HG02678 (cell line): ENCODE data around the gene SPEM3.

Experiments used
- ATAC-seq: cut with Tn5 transposase; IDR thresholded peaks from one replicate; pipeline ENCODE4 v1.9.1; 2021; ENCODE audit warnings: mild to moderate bottlenecking, moderate library complexity; ENCODE audit not compliant: unreplicated experiment

Gene SPEM3

GRCh38 chr17:7428557-7428956, at the start of gene SPEM3:
Gene SPEM3 (plus strand): TSS chr17:7428857. CDS start chr17:7428903, 46 bp downstream.
- ATAC-seq = no peak

- no peak for ATAC-seq
These were observed 49.5 kb upstream of the SPEM3 start for GRCh38 chr17:7379134-7379533.

GRCh38 chr17:7380321-7380720, 48.3 kb upstream of the SPEM3 start:
- ATAC-seq = no peak

- no peak for ATAC-seq
These were observed 47.6 kb upstream of the SPEM3 start, which contains the start of gene TNK1 for GRCh38 chr17:7380855-7381683. Gene TNK1 (plus strand): TSS chr17:7381089. CDS start chr17:7382927, 1,838 bp downstream.

GRCh38 chr17:7382901-7383300, 45.8 kb upstream of the SPEM3 start:
- no peak for ATAC-seq

GRCh38 chr17:7383371-7383741, 45.3 kb upstream of the SPEM3 start:
- ATAC-seq = no peak

- ATAC-seq = peak; percentile 73
These were observed 44.7 kb upstream of the SPEM3 start for GRCh38 chr17:7383742-7384488.

GRCh38 chr17:7384489-7385081, 44.1 kb upstream of the SPEM3 start:
- no peak for ATAC-seq

- no peak for ATAC-seq
These were observed 39.8 kb upstream of the SPEM3 start for GRCh38 chr17:7388856-7389255.

- ATAC-seq = no peak
These were observed 38.4 kb upstream of the SPEM3 start for GRCh38 chr17:7389924-7390910.

- ATAC-seq = no peak
These were observed 37.4 kb upstream of the SPEM3 start for GRCh38 chr17:7391307-7391706.

GRCh38 chr17:7392696-7393612, 35.7 kb upstream of the SPEM3 start:
- ATAC-seq = no peak

GRCh38 chr17:7393613-7394451, 34.8 kb upstream of the SPEM3 start:
- peak; percentile 47 for ATAC-seq

GRCh38 chr17:7394452-7395191, 34.0 kb upstream of the SPEM3 start, which contains the start of gene PLSCR3:
Gene PLSCR3 (minus strand): TSS chr17:7394525. CDS start chr17:7394110, 415 bp downstream.
- peak; percentile 84 for ATAC-seq

- ATAC-seq = no peak
These were observed 32.5 kb upstream of the SPEM3 start for GRCh38 chr17:7396147-7396546.

- no peak for ATAC-seq
These were observed 30.0 kb upstream of the SPEM3 start for GRCh38 chr17:7398612-7399011.

- ATAC-seq = no peak
These were observed 25.5 kb upstream of the SPEM3 start for GRCh38 chr17:7403043-7403726.
